22Rv1 (cell line): ENCODE data around the gene ALX3.

ENCODE experiments used
- H3K27ac ChIP-seq: fragments of 450-650 bp; 2 replicates; pipeline ENCODE4 v1.5.1; 2017
- CTCF ChIP-seq: fragments of 450-650 bp; IDR thresholded peaks from 2 replicates; pipeline ENCODE4 v1.5.1; 2017; ENCODE audit warnings: mild to moderate bottlenecking
- ZFX ChIP-seq: fragments of 450-650 bp; IDR thresholded peaks from 2 replicates; pipeline ENCODE4 v1.6.1; 2017; ENCODE audit warnings: antibody characterized with exemption, borderline replicate concordance

The ALX3 gene

GRCh38 chr1:110058591-110058990 is 11.9 kb downstream of the ALX3 start:
- TF ChIP-seq ZFX (no peak), CTCF (no peak)
- no peak overlapping the region for H3K27ac ChIP-seq

GRCh38 chr1:110057963-110058518 is 12.4 kb downstream of the ALX3 start:
- no peak overlapping the region for H3K27ac ChIP-seq
- no peak for TF ChIP-seq ZFX
- no peak for TF ChIP-seq CTCF

GRCh38 chr1:110056776-110057175 is 13.7 kb downstream of the ALX3 start:
- no peak overlapping the region for H3K27ac ChIP-seq
- no peak for TF ChIP-seq ZFX
- TF ChIP-seq CTCF = no peak

- no peak overlapping the region for H3K27ac ChIP-seq
- TF ChIP-seq ZFX = no peak
- no peak for TF ChIP-seq CTCF
Measured at GRCh38 chr1:110056285-110056683, 14.2 kb downstream of the ALX3 start.

GRCh38 chr1:110055493-110056284 is 14.8 kb downstream of the ALX3 start:
- no peak for TF ChIP-seq ZFX
- no peak for TF ChIP-seq CTCF
- no peak overlapping the region for H3K27ac ChIP-seq

GRCh38 chr1:110053552-110054428 is 16.7 kb downstream of the ALX3 start:
- TF ChIP-seq ZFX (no peak), CTCF (peak; percentile 97)
- no peak overlapping the region for H3K27ac ChIP-seq

GRCh38 chr1:110051262-110051648 is 19.2 kb downstream of the ALX3 start:
- TF ChIP-seq CTCF = no peak
- no peak for TF ChIP-seq ZFX
- no peak overlapping the region for H3K27ac ChIP-seq
